Measurements from ENCODE around the gene MORN4. TPM values are rescaled to one million over a fixed set of nuclear protein-coding genes. Genes with fewer than 3 reads are reported as not detected.
A peak's percentile ranks its signal among the peaks of the same experiment; 100 is the strongest.

Gene MORN4
- total RNA-seq, 1 experiment from 2014 or later: 9.7 TPM

- Mint-ChIP-seq H3K27ac (ENCODE audit: unreplicated experiment) (peak overlapping the region; percentile 100), H3K36me3 (ENCODE audit: insufficient read depth, unreplicated experiment) (peaks cover 11% of the 10 kb centered on the region), H3K27me3 (ENCODE audit: insufficient read depth, unreplicated experiment) (no peaks in the 10 kb centered on the region), H3K4me1 (ENCODE audit: low read depth, unreplicated experiment) (peaks cover 7% of the 10 kb centered on the region), H3K9me3 (ENCODE audit: unreplicated experiment) (no peaks in the 10 kb centered on the region), H3K4me3 (ENCODE audit: unreplicated experiment) (peak overlapping the region; percentile 100)
- peak overlapping the region; percentile 70 for H3K4me3 ChIP-seq (ENCODE audit: low read depth, low read length)
- H3K4me1 ChIP-seq: no peaks in the 10 kb centered on the region
- ChIA-PET CTCF (interaction anchor here (1.0 kb wide), 1 partner anchor 62 kb away, joined by 3 read pairs; the partner anchor contains the start of gene ANKRD2), POLR2A (interaction anchor here (0.6 kb wide), 1 partner anchor 139 kb away, joined by 3 read pairs; no protein-coding TSS in a partner anchor)
- TF ChIP-seq CTCF (IDR thresholded peaks at IDR 0.05; ENCODE audit: insufficient read depth in 1 of 2, low read depth in 1 of 2, low read length in 1 of 2, severe bottlenecking in 1 of 2, unreplicated experiment in 1 of 2): no peak
- H3K27me3 ChIP-seq (replicated peaks; ENCODE audit: control insufficient read depth, insufficient read depth, low read length): no peaks in the 10 kb centered on the region
- no peaks in the 10 kb centered on the region for H3K36me3 ChIP-seq (ENCODE audit: control insufficient read depth, insufficient read depth, low read length)
- H3K9me3 ChIP-seq: no peaks in the 10 kb centered on the region
- DNase-seq: peak in 1 of 2 experiments; percentile 38
- no TSS peak for BruUV-seq (replicated peaks)
- intact Hi-C loops (cut with micrococcal nuclease; ENCODE audit: unreplicated experiment): no loop called here
Measured at GRCh38 chr10:97633921-97634320, 621 bp upstream of the MORN4 start.

- no peaks in the 10 kb centered on the region for H3K27me3 Mint-ChIP-seq (ENCODE audit: insufficient read depth, unreplicated experiment)
- H3K4me3 ChIP-seq (ENCODE audit: low read depth, low read length): no peak overlapping the region
- CTCF ChIA-PET: no interaction called here
- BruUV-seq (replicated peaks): TSS peak; percentile 20
- intact Hi-C loops (cut with micrococcal nuclease; ENCODE audit: unreplicated experiment): no loop called here
- peaks cover 11% of the 10 kb centered on the region for H3K36me3 Mint-ChIP-seq (ENCODE audit: insufficient read depth, unreplicated experiment)
- no peak for DNase-seq
- H3K36me3 ChIP-seq (ENCODE audit: control insufficient read depth, insufficient read depth, low read length): no peaks in the 10 kb centered on the region
- POLR2A ChIA-PET: no interaction called here
- peaks cover 7% of the 10 kb centered on the region for H3K4me1 Mint-ChIP-seq (ENCODE audit: low read depth, unreplicated experiment)
- TF ChIP-seq CTCF (IDR thresholded peaks at IDR 0.05; ENCODE audit: insufficient read depth in 1 of 2, low read depth in 1 of 2, low read length in 1 of 2, severe bottlenecking in 1 of 2, unreplicated experiment in 1 of 2): no peak
- H3K27ac Mint-ChIP-seq (ENCODE audit: unreplicated experiment): no peak overlapping the region
- no peaks in the 10 kb centered on the region for H3K9me3 ChIP-seq
- 0 out of 2 replicates have a peak, but pooled peaks cover 5% of the 10 kb centered on the region for H3K4me1 ChIP-seq
- H3K27me3 ChIP-seq (replicated peaks; ENCODE audit: control insufficient read depth, insufficient read depth, low read length): no peaks in the 10 kb centered on the region
- H3K9me3 Mint-ChIP-seq (ENCODE audit: unreplicated experiment): no peaks in the 10 kb centered on the region
- H3K4me3 Mint-ChIP-seq (ENCODE audit: unreplicated experiment): no peak overlapping the region
Measured at GRCh38 chr10:97631098-97631497, 2.2 kb downstream of the MORN4 start.

- BruUV-seq (replicated peaks): no TSS peak
- Histone ChIP-seq H3K4me1 (0 out of 2 replicates have a peak, but pooled peaks cover 5% of the 10 kb centered on the region), H3K27me3 (replicated peaks; ENCODE audit: control insufficient read depth, insufficient read depth, low read length) (no peaks in the 10 kb centered on the region), H3K4me3 (ENCODE audit: low read depth, low read length) (no peak overlapping the region), H3K9me3 (no peaks in the 10 kb centered on the region), H3K36me3 (ENCODE audit: control insufficient read depth, insufficient read depth, low read length) (no peaks in the 10 kb centered on the region)
- ChIA-PET POLR2A (no interaction called here), CTCF (no interaction called here)
- peaks cover 11% of the 10 kb centered on the region for H3K36me3 Mint-ChIP-seq (ENCODE audit: insufficient read depth, unreplicated experiment)
- intact Hi-C loops (cut with micrococcal nuclease; ENCODE audit: unreplicated experiment): no loop called here
- no peaks in the 10 kb centered on the region for H3K27me3 Mint-ChIP-seq (ENCODE audit: insufficient read depth, unreplicated experiment)
- H3K27ac Mint-ChIP-seq (ENCODE audit: unreplicated experiment): no peak overlapping the region
- H3K4me3 Mint-ChIP-seq (ENCODE audit: unreplicated experiment): no peak overlapping the region
- no peaks in the 10 kb centered on the region for H3K9me3 Mint-ChIP-seq (ENCODE audit: unreplicated experiment)
- TF ChIP-seq CTCF (IDR thresholded peaks at IDR 0.05; ENCODE audit: insufficient read depth in 1 of 2, low read depth in 1 of 2, low read length in 1 of 2, severe bottlenecking in 1 of 2, unreplicated experiment in 1 of 2): no peak
- H3K4me1 Mint-ChIP-seq (ENCODE audit: low read depth, unreplicated experiment): peaks cover 7% of the 10 kb centered on the region
- no peak for DNase-seq
Measured at GRCh38 chr10:97629289-97629688, 4.0 kb downstream of the MORN4 start.
